OCI-LY1 (cell line): Measurements from ENCODE around the gene NBPF3.

ENCODE experiments used
- H2AFZ ChIP-seq: fragments of 200-600 bp; sonication (generic), shearing (Covaris generic); 2 replicates; pipeline ENCODE4 v1.6.0; 2014; ENCODE audit warnings: antibody characterized with exemption, mild to moderate bottlenecking, low read length
- H3F3A ChIP-seq: fragments of 200-600 bp; sonication (generic), shearing (Covaris generic); 2 replicates; pipeline ENCODE4 v1.6.0; 2014; ENCODE audit warnings: mild to moderate bottlenecking, antibody characterized with exemption, low read length, moderate library complexity; ENCODE audit not compliant: insufficient read depth
- H3K27ac ChIP-seq: fragments of 200-600 bp; sonication (generic); 2 replicates; pipeline ENCODE4 v1.5.1; 2014; ENCODE audit warnings: low read length, mixed run types, mild to moderate bottlenecking, low read depth; ENCODE audit not compliant: poor library complexity, severe bottlenecking
- H3K27me3 ChIP-seq: fragments of 200-600 bp; sonication (generic); 2 replicates; pipeline ENCODE4 v1.6.0; 2014; ENCODE audit warnings: antibody characterized with exemption, mild to moderate bottlenecking, low read length, moderate library complexity; ENCODE audit not compliant: insufficient read depth
- H3K36me3 ChIP-seq: fragments of 200-600 bp; sonication (generic); 2 replicates; pipeline ENCODE4 v1.6.1; 2014; ENCODE audit warnings: mild to moderate bottlenecking, antibody characterized with exemption, low read length, moderate library complexity, mixed read lengths; ENCODE audit not compliant: insufficient read depth
- H3K4me1 ChIP-seq: fragments of 200-600 bp; sonication (generic); 2 replicates; pipeline ENCODE4 v1.5.1; 2014; ENCODE audit warnings: mild to moderate bottlenecking, low read length, moderate library complexity; ENCODE audit not compliant: insufficient read depth, severe bottlenecking
- H3K4me2 ChIP-seq: fragments of 200-600 bp; sonication (generic), shearing (Covaris generic); 2 replicates; pipeline ENCODE4 v1.6.1; 2014; ENCODE audit warnings: low read length
- H3K4me3 ChIP-seq: fragments of 200-600 bp; sonication (generic); 2 replicates; pipeline ENCODE4 v1.5.1; 2014; ENCODE audit warnings: low read length, low read depth, mild to moderate bottlenecking, mixed read lengths; ENCODE audit not compliant: poor library complexity, severe bottlenecking
- H3K79me2 ChIP-seq: fragments of 200-600 bp; shearing (Covaris generic); 2 replicates; pipeline ENCODE4 v1.6.1; 2016; ENCODE audit warnings: mixed run types, low read length, mixed read lengths; ENCODE audit not compliant: insufficient read depth
- H3K9ac ChIP-seq: fragments of 200-600 bp; sonication (generic), shearing (Covaris generic); 2 replicates; pipeline ENCODE4 v1.6.1; 2014; ENCODE audit warnings: mild to moderate bottlenecking, low read length, mixed read lengths
- H3K9me2 ChIP-seq: fragments of 200-600 bp; sonication (generic), shearing (Covaris generic); 2 replicates; pipeline ENCODE4 v1.6.1; 2014; ENCODE audit warnings: low read depth, mild to moderate bottlenecking, low read length, mixed read lengths
- H3K9me3 ChIP-seq: fragments of 200-600 bp; shearing (Covaris generic); 2 replicates; pipeline ENCODE4 v1.6.1; 2014; ENCODE audit warnings: low read length, mixed read lengths
- H4K20me1 ChIP-seq: fragments of 200-600 bp; sonication (generic), shearing (Covaris generic); 2 replicates; pipeline ENCODE4 v1.6.0; 2016; ENCODE audit warnings: mild to moderate bottlenecking, low read length; ENCODE audit not compliant: insufficient read depth
- EZH2 ChIP-seq: fragments of 200-600 bp; sonication (generic), shearing (Covaris generic); IDR thresholded peaks from 2 replicates; pipeline ENCODE4 v1.8.0; 2017; ENCODE audit warnings: borderline replicate concordance, mixed run types, mild to moderate bottlenecking, antibody characterized with exemption, low read length, moderate library complexity, mixed read lengths
- TF ChIP-seq, protein P1 (sequence below): fragments of 200-600 bp; sonication (generic), shearing (Covaris generic); IDR thresholded peaks from 2 replicates; pipeline ENCODE4 v1.5.1; 2017; ENCODE audit warnings: mild to moderate bottlenecking, antibody characterized with exemption, low read length, moderate library complexity, mixed read lengths

Gene NBPF3

DNA sequence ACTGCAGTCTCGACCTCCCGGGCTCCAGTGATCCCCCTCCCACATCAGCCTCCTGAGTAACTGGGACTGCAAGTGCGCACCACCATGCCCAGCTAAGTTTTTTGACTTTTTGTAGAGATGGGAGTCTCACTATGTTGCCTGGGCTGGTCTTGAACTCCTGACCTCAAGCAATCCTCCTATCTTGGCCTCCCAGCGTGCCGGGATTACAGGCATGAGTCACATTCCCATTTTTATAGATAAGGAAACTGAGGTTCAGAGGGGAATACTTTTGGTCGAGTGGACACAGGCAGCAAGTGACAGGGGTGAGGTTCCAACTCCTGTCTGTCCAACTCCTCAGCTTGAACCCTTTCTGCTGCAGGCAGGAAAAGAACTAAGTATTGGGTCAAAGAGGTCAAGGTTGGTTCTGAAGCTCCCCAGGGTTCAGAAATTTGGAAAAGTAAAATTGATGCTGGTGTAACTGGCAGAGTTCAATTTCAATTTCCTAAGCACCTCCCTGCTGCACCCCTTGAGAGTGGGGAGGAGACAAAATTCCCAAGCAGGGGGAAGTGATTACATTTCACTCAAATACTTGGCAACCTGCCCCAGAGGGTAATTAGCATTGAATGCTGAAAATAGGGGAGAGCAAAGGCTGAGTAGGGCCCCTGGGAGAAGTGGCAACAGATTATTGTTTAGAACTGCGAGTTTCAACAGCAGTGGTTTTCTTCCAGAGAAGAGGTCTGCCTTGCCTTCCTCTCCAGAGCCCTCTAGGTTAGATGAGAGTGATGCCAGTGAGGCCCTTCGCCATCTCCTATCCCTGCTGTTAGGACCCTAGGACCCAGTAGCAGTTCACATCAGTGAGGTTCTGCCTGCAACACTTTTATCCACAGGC lies 51.8 kb downstream of the NBPF3 start:
- Histone ChIP-seq H3K9me3 (no peaks in the 10 kb centered on the region), H3K9ac (no peak overlapping the region), H3K4me1 (peaks cover 3% of the 10 kb centered on the region), H4K20me1 (no peaks in the 10 kb centered on the region), H3K79me2 (no peaks in the 10 kb centered on the region), H3K4me2 (no peak overlapping the region), H3K9me2 (no peaks in the 10 kb centered on the region), H3K36me3 (no peaks in the 10 kb centered on the region), H3K27ac (no peak overlapping the region), H3K4me3 (no peak overlapping the region), H2AFZ (no peak overlapping the region), H3K27me3 (no peaks in the 10 kb centered on the region), H3F3A (no peaks in the 10 kb centered on the region)
- TF ChIP-seq, protein P1, sequence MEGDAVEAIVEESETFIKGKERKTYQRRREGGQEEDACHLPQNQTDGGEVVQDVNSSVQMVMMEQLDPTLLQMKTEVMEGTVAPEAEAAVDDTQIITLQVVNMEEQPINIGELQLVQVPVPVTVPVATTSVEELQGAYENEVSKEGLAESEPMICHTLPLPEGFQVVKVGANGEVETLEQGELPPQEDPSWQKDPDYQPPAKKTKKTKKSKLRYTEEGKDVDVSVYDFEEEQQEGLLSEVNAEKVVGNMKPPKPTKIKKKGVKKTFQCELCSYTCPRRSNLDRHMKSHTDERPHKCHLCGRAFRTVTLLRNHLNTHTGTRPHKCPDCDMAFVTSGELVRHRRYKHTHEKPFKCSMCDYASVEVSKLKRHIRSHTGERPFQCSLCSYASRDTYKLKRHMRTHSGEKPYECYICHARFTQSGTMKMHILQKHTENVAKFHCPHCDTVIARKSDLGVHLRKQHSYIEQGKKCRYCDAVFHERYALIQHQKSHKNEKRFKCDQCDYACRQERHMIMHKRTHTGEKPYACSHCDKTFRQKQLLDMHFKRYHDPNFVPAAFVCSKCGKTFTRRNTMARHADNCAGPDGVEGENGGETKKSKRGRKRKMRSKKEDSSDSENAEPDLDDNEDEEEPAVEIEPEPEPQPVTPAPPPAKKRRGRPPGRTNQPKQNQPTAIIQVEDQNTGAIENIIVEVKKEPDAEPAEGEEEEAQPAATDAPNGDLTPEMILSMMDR: no peak

DNA sequence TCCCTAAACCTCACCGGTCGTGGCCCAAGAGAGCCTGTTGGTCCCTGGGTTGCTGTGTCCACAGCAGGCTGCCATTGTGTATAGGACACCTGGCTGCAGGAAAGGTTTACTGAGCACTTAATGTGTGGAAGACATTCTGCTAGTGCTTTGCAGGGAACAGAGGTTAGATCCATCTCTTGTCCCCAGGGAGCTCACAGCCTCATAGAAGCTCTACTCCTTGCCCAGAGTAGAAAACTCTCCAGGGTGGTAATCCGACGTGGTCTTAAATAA lies 52.4 kb downstream of the NBPF3 start:
- H3K9me2 ChIP-seq: no peaks in the 10 kb centered on the region
- no peaks in the 10 kb centered on the region for H3K9me3 ChIP-seq
- H3K27ac ChIP-seq: no peak overlapping the region
- H3K4me1 ChIP-seq: peaks cover 3% of the 10 kb centered on the region
- H4K20me1 ChIP-seq: no peaks in the 10 kb centered on the region
- no peak overlapping the region for H2AFZ ChIP-seq
- H3F3A ChIP-seq: no peaks in the 10 kb centered on the region
- H3K4me2 ChIP-seq: no peak overlapping the region
- H3K27me3 ChIP-seq: no peaks in the 10 kb centered on the region
- H3K36me3 ChIP-seq: no peaks in the 10 kb centered on the region
- no peak overlapping the region for H3K9ac ChIP-seq
- TF ChIP-seq EZH2: no peak
- H3K79me2 ChIP-seq: no peaks in the 10 kb centered on the region
- H3K4me3 ChIP-seq: no peak overlapping the region

DNA sequence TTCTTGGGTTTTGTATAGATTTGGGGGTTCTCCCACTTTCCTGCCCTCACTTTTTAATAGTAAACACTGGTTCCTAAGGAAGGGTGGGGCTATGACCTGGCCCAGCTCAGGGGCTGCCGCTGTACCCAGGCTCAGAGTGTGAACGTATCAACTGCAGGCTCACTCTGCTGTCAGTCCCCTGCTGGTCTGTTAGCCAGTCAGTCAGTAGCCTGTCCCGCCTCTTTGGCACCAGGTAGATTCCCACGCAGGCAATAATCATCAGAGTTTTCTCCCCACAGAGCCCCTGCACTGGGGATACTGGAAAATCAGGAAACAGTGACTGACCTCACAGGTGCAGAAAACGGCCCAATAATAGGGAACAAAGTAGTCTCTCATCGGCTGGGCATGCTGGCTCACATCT lies 54.3 kb downstream of the NBPF3 start:
- Histone ChIP-seq H3K9ac (no peak overlapping the region), H3K36me3 (no peaks in the 10 kb centered on the region), H3K9me3 (no peaks in the 10 kb centered on the region)

More for the DNA sequence above, 54.3 kb downstream of the NBPF3 start:
- no peak overlapping the region for H2AFZ ChIP-seq
- H3K4me2 ChIP-seq: no peak overlapping the region
- TF ChIP-seq EZH2: no peak
- TF ChIP-seq, protein P1: no peak
- H4K20me1 ChIP-seq: no peaks in the 10 kb centered on the region
- H3K4me1 ChIP-seq: no peaks in the 10 kb centered on the region
- H3K4me3 ChIP-seq: no peak overlapping the region
- H3K27ac ChIP-seq: no peak overlapping the region
- no peaks in the 10 kb centered on the region for H3F3A ChIP-seq
- no peaks in the 10 kb centered on the region for H3K79me2 ChIP-seq
- no peaks in the 10 kb centered on the region for H3K9me2 ChIP-seq
- H3K27me3 ChIP-seq: peaks cover 2% of the 10 kb centered on the region; the same call in 1 of the 2 replicates
